Loucy (cell line): ENCODE results near the gene NFYA.

Experiments
- EZH2phosphoT487 ChIP-seq: fragments of 200-600 bp; IDR thresholded peaks from 2 replicates; pipeline ENCODE4 v1.6.1; 2018; ENCODE audit warnings: antibody characterized with exemption, mild to moderate bottlenecking, moderate library complexity, borderline replicate concordance
- TF ChIP-seq, protein P1 (sequence below): fragments of 200-600 bp; sonication (generic); conservative IDR thresholded peaks from 2 replicates; pipeline ENCODE4 v1.5.1; 2014; ENCODE audit warnings: mild to moderate bottlenecking, antibody characterized with exemption, low read length

GRCh38 chr6:41132254-41132653 is 59.5 kb downstream of the NFYA start:
- TF ChIP-seq, protein P1, sequence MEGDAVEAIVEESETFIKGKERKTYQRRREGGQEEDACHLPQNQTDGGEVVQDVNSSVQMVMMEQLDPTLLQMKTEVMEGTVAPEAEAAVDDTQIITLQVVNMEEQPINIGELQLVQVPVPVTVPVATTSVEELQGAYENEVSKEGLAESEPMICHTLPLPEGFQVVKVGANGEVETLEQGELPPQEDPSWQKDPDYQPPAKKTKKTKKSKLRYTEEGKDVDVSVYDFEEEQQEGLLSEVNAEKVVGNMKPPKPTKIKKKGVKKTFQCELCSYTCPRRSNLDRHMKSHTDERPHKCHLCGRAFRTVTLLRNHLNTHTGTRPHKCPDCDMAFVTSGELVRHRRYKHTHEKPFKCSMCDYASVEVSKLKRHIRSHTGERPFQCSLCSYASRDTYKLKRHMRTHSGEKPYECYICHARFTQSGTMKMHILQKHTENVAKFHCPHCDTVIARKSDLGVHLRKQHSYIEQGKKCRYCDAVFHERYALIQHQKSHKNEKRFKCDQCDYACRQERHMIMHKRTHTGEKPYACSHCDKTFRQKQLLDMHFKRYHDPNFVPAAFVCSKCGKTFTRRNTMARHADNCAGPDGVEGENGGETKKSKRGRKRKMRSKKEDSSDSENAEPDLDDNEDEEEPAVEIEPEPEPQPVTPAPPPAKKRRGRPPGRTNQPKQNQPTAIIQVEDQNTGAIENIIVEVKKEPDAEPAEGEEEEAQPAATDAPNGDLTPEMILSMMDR, result no peak
- no peak for TF ChIP-seq EZH2phosphoT487
